ENCODE measurements around the gene BTBD6.

Gene BTBD6

GRCh38 chr14:105223770-105224544, 24.4 kb upstream of the BTBD6 start:
- in situ Hi-C loops (cut with HindIII; ENCODE audit: low pct_ligation_motif_present, low pct_unique_long_range_greater_than_20kb, low sequenced_read_pairs): no loop called here
- DNase-seq: no peak

DNA sequence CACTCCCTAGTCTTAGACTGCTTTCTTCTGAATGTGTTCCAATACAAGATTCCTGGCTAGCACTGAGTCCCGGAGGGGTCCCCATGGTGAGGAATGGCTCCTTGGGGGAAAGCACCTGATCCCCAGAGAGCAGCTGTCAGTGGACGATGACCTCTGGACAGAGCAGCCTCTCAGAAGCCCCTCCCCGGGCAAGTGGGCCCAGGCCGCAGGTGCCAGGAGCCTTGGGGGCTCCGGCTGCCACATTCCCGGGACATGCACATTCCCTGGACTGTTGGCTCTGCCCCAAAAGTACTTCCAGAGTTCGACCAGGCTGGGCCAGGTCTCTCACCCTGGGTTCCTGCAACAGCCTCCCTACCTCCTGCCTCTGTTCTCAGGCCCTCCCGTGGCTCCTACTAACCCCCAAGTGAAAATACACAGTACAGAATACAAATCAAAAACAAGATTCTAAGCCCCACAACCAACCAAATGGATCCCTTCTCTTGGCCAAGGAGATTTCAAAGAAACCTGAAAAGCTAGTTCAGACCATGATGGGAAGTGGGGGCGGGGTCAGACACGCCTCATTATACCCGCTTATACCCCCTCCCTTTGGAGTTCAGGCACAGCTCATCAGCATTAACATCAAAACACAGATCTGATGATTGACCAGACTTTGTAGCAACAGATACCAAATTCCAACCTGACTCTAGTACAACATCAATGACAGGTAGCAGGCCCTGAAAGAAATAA, 23.3 kb upstream of the BTBD6 start:
- in situ Hi-C loops (cut with HindIII; ENCODE audit: low pct_ligation_motif_present, low pct_unique_long_range_greater_than_20kb, low sequenced_read_pairs): no loop called here
- DNase-seq: no peak

DNA sequence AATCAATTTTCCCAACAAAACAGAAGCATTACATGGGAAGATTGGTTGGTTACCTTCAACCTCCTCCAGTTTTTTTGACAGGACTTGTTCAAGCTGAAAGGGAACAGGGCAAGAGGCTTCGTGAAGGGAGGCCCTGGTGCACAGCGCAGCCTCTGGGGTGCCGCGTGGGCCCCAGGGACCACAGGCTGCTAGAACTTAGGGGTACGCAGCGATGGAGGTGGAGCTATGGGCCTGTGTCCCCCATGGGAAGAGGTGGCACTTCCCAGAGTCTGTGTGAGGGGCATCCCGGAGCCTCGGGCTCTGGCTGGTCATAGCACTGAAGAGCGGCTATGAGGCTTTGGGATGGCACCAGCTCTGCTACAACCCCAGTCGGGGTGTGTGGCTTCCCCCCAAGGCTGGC, 22.1 kb upstream of the BTBD6 start:
- DNase-seq: no peak
- in situ Hi-C loops (cut with HindIII; ENCODE audit: low pct_ligation_motif_present, low pct_unique_long_range_greater_than_20kb, low sequenced_read_pairs): no loop called here

- in situ Hi-C loops (cut with HindIII; ENCODE audit: low pct_ligation_motif_present, low pct_unique_long_range_greater_than_20kb, low sequenced_read_pairs): no loop called here
- no peak for DNase-seq
Measured at GRCh38 chr14:105227346-105227745, 21.0 kb upstream of the BTBD6 start.

GRCh38 chr14:105228562-105228961, 19.8 kb upstream of the BTBD6 start:
- in situ Hi-C loops (cut with HindIII; ENCODE audit: low pct_ligation_motif_present, low pct_unique_long_range_greater_than_20kb, low sequenced_read_pairs): no loop called here
- DNase-seq: no peak

DNA sequence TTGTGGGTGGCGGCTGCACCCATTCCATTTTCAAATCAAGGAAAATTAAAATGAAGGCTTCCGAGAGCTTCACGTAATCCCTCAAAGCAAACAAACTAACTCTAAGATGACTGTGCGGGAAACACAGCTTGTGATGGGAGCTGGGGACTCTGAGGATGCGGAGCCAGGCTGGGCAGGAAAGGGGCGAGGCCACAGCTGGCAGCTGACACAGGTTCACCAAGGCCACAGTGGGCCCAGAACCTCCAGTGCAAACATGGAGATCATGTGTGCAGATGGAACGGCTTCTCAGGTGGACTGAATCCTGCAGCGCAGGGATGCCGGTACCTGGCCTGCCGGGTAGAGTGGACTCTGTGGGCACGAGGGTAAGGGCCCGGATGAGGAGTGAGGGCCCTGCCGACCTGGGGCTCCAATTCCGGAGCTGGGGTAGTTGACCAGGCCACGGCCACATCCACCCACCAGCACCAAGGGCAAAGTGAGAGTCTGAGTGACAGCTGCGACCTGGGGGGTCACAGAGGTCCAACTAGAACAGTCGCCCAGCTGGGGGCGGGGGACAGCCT, 19.2 kb upstream of the BTBD6 start:
- in situ Hi-C loops (cut with HindIII; ENCODE audit: low pct_ligation_motif_present, low pct_unique_long_range_greater_than_20kb, low sequenced_read_pairs): no loop called here
- no peak for DNase-seq

GRCh38 chr14:105240811-105241576, 7.3 kb upstream of the BTBD6 start:
- DNase-seq: no peak
- in situ Hi-C loops (cut with HindIII; ENCODE audit: low pct_ligation_motif_present, low pct_unique_long_range_greater_than_20kb, low sequenced_read_pairs): no loop called here

DNA sequence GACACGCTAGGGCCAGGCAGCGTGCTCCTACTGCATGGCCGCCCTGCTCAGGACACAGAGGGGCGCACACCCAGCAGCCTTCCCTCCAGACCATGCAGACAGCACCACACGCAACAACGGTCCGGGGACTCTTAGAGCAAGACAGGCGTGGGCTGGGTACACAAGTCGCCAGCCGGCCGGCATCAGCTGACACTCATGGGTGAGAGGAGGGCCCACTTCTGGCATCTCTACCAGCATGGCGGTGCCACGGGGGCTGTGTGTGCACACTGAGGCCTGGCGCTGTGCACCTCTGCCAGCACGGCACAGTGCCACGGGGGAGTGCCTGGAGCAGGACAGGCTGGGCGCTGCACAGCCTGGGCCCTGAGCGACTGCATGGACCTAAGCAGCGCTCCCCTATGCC, 6.7 kb upstream of the BTBD6 start:
- no peak for DNase-seq
- in situ Hi-C loops (cut with HindIII; ENCODE audit: low pct_ligation_motif_present, low pct_unique_long_range_greater_than_20kb, low sequenced_read_pairs): no loop called here

DNA sequence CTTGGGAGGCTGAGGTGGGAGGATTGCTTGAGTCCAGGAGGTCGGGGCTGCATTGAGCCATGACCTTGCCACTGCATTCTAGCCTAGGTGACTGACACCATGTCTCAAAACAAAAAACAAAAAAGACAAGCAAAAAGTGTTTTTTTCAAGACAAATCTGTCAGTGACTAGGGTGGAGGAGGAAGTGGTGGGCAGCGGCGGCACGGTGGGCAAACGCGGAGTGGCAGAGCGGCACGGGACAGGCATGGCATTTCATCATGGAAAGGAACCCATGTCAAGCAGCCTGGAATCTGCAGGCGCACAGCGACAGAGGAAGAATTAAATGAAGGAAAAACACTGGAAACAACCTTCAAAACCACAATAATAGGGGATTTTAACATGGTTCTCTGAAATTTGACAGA, 4.0 kb upstream of the BTBD6 start:
- no peak for DNase-seq
- in situ Hi-C loops (cut with HindIII; ENCODE audit: low pct_ligation_motif_present, low pct_unique_long_range_greater_than_20kb, low sequenced_read_pairs): no loop called here

- DNase-seq: no peak
- in situ Hi-C loops (cut with HindIII; ENCODE audit: low pct_ligation_motif_present, low pct_unique_long_range_greater_than_20kb, low sequenced_read_pairs): no loop called here
Measured at GRCh38 chr14:105247026-105247425, 1.3 kb upstream of the BTBD6 start.

GRCh38 chr14:105247715-105248367, 492 bp upstream of the BTBD6 start:
- DNase-seq: no peak
- in situ Hi-C loops (cut with HindIII; ENCODE audit: low pct_ligation_motif_present, low pct_unique_long_range_greater_than_20kb, low sequenced_read_pairs): no loop called here

- no peak for DNase-seq
- in situ Hi-C loops (cut with HindIII; ENCODE audit: low pct_ligation_motif_present, low pct_unique_long_range_greater_than_20kb, low sequenced_read_pairs): no loop called here
Measured at GRCh38 chr14:105249182-105250007, 1.1 kb downstream of the BTBD6 start.

GRCh38 chr14:105250008-105250366, 1.7 kb downstream of the BTBD6 start:
- in situ Hi-C loops (cut with HindIII; ENCODE audit: low pct_ligation_motif_present, low pct_unique_long_range_greater_than_20kb, low sequenced_read_pairs): no loop called here
- no peak for DNase-seq

GRCh38 chr14:105250986-105251385, 2.7 kb downstream of the BTBD6 start:
- in situ Hi-C loops (cut with HindIII; ENCODE audit: low pct_ligation_motif_present, low pct_unique_long_range_greater_than_20kb, low sequenced_read_pairs): no loop called here
- no peak for DNase-seq

DNA sequence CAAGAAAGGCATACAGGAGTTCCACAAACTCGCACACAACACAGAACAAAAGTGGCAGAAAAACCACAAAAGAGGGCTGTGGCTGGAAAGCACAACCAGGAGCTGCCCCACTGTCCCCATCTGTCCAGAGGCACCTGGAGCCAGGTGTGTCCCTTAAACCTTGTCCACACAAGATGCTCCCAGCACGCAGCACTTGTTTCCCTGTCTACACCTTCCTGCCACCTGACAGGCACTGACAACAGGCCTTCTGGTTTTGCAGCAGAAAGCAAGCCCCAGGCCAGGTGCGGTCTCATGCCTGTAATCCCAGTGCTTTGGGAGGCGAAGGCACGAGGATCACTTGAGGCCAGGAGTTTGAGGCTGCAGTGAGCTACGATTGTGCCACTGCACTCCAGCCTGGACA, 3.6 kb downstream of the BTBD6 start:
- DNase-seq: no peak
- in situ Hi-C loops (cut with HindIII; ENCODE audit: low pct_ligation_motif_present, low pct_unique_long_range_greater_than_20kb, low sequenced_read_pairs): no loop called here

DNA sequence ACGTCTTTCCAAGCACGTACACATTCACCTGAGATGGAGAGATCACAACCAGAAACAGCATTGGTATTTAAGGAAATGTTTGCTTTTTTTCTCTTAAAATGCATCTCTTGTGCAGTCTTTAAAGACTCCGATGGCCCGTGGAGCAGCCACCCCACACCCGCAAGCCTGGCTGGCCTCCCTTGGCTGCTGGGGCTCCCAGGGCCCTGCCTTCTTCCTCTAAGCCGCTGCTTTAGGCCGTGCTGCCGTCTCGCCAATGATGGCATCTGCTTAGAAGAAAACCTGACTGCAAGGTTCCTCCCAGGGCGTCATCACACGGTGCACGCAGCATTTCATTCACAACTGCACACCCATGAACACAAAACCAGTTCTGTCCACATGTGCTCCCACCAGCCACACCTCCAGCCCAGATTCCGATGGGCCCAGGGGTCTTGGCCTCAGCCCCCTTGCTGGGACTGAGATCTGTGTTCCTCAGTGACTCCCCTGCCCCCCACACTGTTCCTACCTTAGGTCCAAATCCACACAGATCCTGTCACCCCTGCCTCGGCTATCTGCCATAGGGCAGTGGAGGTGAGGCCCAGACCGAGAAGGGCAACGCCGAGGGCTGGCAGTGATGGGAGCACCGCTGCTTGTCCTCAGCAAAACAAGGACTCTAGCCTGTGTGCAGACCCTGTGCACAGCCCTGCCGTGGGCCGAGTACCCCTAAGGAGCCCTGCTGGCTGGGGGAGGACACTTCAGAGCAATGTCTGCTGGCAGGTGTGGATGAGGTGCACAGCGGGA, 4.4 kb downstream of the BTBD6 start:
- in situ Hi-C loops (cut with HindIII; ENCODE audit: low pct_ligation_motif_present, low pct_unique_long_range_greater_than_20kb, low sequenced_read_pairs): no loop called here

GRCh38 chr14:105253329-105253682, 5.0 kb downstream of the BTBD6 start:
- DNase-seq: no peak
- in situ Hi-C loops (cut with HindIII; ENCODE audit: low pct_ligation_motif_present, low pct_unique_long_range_greater_than_20kb, low sequenced_read_pairs): no loop called here

More for the DNA sequence above, 4.4 kb downstream of the BTBD6 start:
- DNase-seq: no peak
